NCI-H2196 (cell line): ENCODE data around the gene KAZN.

ENCODE experiments used
- DNase-seq: peaks from one replicate; lab custom pipeline; 2025; ENCODE audit not compliant: unreplicated experiment; lab: John Stamatoyannopoulos, UW

Gene KAZN

DNA sequence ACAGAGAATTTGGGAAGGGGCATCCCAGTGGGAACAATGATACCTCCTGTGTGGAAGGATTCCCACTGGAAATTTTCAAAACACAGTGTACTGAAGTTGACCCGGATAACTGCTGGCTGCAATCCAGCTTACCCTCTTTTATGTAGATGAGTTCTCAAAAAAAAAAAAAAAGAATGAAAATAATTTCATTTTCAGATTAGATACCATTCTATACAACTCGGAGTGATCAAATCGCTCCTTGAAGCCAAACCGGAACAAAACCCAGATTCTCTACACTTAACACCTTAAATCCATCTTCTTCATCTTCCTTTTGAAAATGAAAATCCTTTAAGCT lies 69.1 kb downstream of the KAZN start:
- DNase-seq: no peak

DNA sequence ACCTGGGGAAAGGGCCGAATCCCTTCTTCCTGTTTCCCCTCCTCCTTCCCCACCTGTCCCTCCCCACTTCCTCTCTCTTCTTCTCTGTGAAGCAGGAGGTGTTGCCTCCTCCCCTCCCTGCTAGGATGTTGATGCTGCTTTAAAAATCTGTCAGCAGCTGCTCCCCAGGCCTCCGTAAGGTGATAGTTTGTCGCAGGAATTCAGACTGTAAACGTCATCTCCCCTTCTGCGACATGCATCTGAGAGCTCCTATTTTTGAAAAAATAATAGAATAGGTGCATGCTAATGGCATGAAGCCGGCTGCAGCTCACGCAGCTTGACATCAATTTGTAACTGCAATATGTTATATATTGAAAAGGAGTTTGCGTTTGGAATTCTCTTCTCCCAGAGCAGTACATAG lies 70.1 kb downstream of the KAZN start:
- DNase-seq: no peak

DNA sequence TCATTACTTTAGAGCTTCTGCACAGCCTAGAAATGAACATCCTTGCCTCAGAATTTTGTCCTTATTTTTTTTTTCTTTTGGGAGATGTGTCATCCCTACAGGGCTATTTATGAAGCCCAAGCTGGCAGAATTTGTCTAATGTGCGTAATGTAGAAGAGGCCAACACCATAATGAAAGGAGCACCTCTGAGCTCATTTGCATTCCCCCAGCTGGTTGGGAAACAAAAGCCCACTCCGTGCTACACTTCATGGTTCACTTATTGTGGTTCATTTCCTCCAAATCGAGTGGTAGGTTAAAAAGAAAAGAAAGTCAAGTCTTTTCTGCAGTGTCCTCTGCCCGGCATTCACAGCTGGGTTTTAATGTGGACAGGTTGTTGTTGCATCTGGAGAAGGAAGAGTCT lies 73.5 kb downstream of the KAZN start:
- DNase-seq: no peak

DNA sequence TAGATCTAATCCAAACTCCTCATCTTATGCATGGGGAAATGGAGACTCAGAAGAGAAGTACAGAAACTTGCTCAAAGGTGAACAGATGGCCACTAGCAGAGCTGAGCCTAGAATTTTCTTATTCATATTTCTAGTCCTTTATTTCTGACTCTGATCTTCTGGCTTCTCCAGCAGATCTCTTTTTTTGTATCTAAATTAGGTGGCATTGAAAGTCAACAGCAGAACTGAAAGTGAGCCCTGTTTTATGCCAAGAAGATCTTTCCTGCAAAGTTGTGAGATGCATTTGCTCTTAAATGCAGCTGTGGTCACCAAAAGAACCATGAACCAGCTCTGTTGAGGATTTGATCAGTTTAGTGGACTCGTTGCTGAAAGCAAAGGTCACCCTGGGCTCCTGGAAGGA lies 75.5 kb downstream of the KAZN start:
- no peak for DNase-seq

DNA sequence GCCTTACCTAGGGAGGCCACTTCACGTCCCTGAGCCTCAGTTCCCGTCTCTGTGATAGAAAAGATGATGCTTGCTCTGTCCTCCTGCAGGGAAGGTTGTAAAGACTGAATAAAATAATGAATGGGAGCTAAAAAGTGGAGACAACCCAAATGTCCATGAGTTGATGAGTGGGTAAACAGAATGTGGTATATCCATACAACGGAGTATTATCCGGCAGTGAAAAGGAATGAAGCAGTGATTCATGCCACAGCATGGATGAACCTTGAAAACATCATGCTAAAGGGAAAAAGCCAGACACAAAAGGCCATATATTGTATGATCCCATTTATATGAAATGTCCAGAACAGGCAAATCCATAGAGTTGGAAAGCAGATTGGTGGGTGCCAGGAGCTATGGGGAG lies 77.9 kb downstream of the KAZN start:
- no peak for DNase-seq

DNA sequence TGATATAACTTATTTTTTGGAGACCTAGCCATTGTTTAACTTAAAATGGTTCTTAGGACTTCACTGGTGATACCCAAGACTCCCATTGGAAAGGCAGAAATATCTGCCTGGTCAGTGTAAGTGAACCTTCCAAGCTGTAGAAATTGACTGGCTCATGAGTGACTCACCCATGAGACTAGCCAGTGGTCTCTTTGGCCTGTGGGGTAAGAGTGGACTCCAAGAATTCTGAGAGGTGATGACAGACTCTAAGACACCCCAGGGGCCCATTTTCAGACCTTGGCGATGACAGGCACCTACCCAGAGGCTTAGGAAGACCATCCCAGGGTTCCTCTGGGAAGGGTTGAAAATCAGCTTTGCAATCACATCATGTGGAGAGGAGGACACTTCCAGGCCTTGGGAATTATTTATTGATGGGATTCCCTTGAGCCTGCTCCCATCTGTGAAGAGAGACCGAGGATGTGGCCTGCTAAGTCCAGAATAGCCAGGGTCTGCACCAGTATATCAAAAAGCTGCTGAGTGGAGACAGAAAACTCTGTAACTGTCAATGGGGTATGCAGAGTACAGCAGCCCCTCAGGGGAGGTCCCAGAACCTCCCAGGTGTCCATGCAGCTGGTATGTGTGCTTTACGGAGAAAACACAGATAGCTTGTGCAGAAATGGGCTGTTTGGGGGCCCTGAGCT lies 78.9 kb downstream of the KAZN start:
- no peak for DNase-seq

DNA sequence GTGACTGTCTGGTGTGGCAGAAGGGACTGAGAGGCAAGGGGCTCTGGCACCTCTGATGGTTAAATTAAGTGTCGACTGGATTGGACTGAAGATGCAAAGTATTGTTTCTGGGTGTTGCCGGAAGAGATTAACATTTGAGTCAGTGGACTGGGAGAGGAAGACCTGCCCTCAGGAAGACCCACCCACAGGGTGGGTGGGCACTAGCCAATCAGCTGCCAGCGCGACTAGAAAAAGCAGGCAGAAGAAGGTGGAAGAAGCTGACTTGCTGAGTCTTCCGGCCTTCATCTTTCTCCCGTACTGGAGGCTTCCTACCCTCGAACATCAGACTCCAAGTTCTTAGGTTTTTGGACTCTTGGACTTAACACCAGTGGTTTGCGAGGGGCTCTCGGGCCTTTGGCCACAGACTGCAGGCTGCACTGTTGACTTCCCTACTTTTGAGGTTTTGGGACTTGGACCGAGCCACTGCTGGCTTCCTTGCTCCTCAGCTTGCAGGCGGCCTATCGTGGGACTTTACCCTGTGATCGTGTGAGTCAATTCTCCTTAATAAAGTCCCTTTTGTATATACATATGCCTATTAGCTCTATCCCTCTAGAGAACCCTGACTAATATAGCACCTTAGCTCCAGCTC lies 79.6 kb downstream of the KAZN start:
- no peak for DNase-seq

DNA sequence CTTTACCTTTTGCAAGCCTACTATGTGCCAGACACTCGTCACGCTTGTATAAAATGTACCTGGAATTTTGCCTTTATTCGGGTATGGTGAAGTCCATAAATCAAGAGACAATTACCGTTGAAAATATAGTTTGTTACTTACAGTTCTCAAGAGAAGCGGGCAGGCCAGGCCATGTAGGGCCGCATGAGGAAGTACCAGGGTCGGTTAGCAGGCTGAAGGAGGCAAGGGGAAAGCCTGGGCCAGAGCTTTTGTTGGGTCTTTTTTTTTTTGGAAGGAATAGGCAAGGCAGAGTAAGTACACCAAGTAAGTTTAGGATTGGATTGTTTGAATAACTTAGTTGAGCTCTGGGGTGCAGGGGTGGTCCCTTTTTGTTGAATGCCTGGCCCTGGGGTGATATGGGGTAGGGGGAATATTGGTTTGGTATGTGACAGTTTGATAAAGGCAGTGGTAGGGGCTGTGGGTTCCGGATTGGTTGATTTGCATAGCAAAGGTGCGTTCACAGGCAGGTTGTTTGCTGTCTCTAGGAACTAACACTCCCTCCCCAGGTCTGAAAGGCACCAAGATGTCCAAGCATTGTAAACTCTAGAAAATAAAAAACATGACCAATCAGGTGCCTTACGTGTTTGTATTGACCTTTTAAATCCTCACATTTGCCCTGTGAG lies 80.7 kb downstream of the KAZN start:
- DNase-seq: no peak

DNA sequence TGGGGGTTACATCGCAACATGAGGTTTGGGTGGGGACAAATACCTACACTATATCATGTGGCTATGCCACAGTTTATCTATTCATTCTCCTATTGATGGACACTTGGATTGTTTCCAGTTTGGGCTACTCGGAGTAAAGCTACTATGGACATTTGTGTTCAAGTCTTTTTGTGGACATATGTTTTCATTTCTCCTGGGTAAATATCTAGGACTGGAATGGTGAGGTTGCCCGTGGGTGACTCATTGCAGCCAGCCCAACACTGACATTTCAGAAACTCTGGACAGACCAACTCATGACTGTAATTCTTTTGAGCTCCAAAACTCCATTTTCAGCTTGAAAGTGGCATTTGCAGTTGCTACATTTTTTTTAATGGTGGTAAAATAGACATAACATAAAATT lies 82.7 kb downstream of the KAZN start:
- DNase-seq: no peak

DNA sequence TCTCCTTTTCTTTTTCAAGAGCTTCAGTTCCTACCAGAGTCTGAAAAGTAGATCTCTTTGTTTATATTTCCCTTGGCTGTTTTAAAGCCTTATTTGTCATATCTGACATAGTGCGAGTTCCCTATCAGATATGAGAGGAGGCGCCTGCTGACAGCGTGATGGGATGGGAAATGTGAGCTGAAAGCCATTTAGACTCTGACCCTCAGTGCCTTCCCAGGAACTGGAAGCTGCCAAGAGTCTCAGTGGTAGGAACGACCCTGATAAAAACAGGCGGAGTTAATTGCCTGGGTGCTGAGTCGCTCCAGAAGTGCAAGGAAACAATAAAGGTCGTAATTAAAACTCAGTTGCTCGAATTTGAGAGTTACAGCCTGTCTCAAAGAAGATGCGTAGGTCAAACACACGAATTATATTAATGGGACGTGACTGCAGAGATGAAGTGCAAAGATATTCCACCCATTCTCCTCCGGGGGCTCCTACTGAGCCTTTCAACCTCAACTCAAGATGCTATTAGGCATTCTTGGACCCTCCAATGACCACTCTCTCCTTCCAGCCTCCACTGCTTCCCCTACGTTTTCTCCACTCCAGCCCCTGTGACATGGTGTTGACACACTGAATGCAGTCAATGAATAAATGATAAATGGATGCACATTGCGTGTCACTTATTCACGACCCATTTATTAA lies 84.6 kb downstream of the KAZN start:
- no peak for DNase-seq

DNA sequence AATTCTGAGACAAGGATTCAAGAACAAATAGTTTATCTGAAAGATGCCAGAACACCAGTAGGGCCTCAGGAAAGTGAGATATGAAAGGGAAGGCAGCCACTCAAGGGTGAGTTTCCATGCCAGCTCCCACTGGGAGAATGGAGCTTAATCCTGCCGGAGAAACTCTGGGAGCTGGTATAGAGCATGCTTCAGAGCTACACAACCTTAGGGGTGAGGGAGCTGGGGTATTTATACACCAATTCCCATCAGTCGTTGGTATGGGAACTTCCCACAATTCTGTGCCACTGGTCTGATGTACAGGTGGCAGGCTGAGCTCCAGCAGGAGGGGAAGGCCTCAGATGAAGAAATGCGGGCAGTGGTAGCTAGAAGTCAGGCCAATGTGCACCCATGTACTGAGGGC lies 86.6 kb downstream of the KAZN start:
- DNase-seq: no peak

DNA sequence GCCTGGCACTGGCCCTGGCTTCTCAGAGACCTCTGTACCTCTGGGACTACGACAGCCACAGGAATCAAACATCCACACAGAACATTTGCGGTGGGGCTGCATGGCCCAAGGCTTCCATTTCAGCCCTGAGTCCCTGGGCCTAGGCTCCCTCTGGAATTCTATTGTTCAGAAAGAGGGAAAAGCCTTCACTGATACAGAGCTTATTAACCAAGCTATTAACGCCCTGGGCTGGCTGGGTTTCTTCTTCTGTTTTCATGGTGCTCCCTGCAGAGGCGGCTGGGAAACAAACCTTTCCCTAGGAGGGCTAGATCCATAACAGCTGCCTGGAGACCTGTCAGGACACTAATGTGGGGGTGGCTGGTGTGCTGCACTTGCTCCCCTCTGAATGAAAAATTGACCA lies 88.2 kb downstream of the KAZN start:
- DNase-seq: no peak

DNA sequence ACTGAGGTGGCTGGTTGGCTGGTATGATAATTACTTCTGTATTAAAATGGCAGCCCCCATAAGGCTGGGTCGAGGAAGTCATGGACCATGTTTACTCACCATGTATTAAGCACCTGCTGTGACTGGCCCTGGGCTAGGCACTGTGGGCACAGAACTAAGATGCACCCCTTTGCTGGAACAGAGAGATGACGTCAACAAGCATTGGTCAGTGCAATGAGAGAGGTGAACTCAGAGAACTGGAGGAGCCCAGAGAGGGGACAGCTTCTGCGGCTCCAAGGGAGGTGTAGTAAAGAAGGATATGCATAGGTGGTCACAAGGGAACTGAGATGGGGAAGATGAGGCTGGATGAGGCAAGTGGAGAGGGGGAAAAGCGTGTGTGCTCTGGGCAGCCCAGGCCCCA lies 88.7 kb downstream of the KAZN start:
- no peak for DNase-seq

DNA sequence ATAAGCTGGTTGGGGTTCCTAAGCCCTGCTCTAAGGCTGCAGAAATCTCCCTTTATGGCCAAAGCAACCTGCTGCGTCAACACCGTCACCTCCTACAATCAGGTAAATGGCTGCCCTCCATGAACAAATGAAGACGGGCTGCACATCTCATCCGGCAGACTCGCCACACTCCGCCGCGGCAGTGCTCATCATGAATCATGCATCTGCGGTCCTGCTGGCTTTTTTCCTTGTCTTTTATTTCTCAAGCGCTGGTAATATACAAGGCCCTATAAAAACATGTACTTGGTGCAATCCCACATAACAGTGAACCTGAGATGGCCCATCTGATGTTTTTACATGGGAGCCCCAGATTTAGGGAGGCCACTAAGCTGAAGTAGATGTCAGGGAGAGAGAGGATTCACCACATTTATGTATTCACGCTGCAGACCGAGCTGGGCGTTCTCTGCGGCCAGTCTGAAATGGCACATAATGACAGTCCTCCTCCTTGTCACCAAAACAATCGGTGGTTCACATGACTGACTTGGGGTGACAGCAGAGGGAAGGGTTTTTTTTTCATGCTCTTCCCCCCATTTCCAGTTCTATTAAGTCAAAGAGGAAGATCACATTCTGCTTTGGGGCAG lies 91.6 kb downstream of the KAZN start:
- DNase-seq: no peak

DNA sequence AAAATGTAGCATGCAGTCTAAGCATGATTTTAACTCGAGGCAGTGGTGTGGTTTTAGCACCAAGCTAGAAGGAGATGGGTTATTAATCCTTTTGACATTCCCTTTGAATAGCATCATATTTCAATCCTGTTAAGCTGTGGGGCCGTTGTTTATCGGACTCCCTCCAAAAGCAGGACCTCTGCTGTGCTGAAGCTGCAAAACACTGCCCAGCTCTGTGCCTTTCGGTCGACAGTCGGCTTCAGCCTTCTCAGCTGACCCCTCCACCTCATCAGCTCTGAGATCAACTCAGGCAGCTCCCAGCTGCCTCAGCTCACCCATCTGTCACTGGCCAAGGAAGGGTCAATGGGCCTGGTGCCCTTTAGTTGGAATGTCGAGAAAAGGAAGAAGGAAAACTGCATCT lies 95.5 kb downstream of the KAZN start:
- no peak for DNase-seq

DNA sequence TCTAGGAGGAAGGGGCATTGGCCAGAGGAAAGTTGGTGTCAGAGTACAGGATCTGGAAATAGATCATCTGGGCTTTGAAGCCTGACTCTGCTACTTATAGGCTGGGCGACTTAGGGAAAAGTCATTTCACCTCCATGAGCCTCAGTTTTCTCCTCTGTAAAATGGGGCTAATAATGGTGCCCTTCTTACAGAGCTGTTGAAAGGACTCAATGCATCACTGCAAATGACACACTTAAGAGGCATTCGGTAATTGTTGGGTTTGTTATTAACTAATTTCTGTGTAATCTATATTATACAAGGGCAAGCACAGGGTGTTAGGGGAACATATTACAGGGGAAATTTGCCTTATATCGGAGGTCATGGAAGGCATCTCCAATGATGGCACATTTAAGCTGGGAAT lies 96.1 kb downstream of the KAZN start:
- DNase-seq: no peak

DNA sequence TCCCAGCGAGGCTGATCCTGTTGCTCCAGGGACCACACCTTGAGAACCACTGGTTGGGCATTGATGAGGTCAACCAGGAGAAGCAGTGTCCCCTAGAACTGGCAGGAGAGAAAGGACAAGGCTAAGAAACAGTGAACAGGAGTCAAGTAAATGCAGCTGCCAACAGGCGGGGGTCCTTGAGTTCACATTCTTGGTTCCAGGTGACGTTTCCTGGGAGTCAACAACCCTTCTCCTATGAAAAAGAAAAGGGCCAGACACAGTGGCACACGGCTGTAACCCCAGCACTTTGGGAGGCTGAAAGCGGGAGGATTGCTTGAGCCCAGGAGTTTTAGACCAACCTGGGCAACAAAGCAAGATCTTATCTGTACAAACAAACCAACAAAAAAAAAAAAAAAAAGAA lies 98.3 kb downstream of the KAZN start:
- DNase-seq: no peak

DNA sequence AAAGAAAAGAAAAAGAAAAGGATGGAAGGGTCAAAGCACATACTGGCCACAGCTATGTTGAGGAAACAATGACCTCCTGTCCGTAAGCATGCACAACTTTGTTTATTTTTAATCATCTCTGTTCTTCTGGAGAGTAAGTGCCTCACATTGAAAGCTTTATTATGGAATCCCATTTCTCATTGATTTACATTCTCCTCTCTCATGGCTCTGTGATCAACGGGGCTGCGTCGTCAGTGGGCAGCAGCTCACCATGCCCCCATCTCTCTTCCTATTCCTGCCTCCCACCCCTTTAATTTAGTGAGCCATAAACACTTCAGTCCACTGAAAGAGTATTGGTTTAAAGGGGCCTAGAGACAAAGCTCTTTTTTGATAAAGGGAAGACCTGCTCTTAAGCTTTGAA lies 98.9 kb downstream of the KAZN start:
- no peak for DNase-seq

DNA sequence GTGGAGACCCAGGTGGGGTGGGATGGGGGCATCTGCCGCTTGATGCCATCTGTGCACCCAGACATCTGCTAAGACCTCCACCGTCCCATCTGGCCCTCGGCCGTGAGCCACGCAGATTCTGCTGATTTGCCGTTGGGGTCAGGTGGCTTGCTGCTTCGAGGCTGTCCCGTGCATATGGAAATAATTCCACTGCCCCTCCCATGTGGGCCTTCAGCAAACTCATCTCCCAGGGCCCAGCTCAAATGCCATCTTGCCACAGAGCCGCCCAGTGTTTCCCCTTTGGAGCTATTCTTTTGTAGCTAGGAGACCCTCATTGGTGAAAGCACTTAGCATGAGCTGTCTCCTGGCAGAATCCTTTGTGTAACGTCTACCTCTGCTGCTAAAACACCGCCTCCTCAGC lies 99.8 kb downstream of the KAZN start:
- no peak for DNase-seq

DNA sequence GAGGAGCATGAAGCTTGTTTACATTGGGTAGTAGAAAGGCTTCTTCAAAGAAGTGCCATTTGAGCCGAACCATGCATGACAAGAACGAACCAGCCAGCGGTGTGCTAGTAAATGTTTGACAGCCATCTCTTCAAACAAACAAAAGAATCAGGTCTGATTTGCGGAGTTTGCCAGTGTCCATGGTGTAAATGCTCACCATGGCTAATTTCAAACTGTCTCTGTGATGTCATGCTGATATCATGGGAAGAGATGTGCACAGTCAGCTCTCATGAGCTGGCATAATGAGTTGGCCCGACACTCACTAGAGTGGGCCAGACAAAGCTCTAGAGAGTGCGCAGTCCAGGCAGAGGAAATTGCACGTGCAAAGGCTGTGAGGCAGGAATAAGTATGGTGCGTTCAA lies 101.1 kb downstream of the KAZN start:
- no peak for DNase-seq

DNA sequence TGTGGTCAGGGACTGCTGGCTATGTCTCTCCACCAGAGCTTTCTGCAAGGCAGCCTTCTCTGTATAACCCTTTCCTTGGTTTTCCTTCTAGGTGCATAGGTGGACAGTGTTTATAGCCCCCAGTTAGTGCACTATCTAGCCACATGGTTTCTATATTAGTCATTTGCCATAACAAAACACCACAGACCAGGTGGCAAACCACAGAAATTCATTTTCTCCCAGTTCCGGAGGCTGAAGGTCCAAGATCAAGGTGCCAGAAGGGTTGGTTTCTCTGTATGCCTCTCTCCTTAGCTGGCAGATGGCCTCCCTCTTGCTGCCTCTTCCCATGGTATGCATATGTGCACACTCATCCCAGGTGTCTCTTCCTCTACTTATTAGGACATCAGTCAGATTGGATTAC lies 106.4 kb downstream of the KAZN start:
- no peak for DNase-seq

DNA sequence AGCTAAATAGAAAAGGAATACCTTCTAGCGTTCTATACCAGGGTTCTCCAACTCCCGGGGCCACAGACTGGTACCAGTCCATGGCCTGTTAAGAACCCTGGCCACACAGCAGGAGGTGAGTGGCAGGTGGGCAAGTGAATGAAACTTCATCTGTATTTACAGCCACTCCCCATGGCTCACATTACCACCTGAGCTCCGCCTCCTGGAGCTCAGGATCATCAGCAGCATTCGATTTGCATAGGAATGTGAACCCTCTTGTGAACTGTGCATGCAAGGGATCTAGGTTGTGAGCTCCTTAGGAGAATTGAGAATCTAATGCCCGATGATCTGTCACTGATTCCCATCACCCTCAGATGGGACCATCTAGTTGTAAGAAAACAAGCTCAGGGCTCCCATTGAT lies 107.3 kb downstream of the KAZN start:
- DNase-seq: no peak
